ENCODE measurements around the gene PCID2. TPM values are rescaled to one million over a fixed set of nuclear protein-coding genes. Genes with fewer than 3 reads are reported as not detected.

The PCID2 gene
- total RNA-seq, 1 experiment from 2014 or later, result 39.7 TPM

- intact Hi-C loops (cut with micrococcal nuclease; ENCODE audit: unreplicated experiment), result no loop called here
- no peaks in the 10 kb centered on the region for H3K9me3 ChIP-seq (ENCODE audit: control insufficient read depth, insufficient read depth, low read depth, low read length)
- BruUV-seq (replicated peaks), result no TSS peak
- ChIA-PET POLR2A (no interaction called here), CTCF (no interaction called here)
- H3K27me3 ChIP-seq (ENCODE audit: control insufficient read depth, insufficient read depth, low read length), result no peaks in the 10 kb centered on the region
- DNase-seq (ENCODE audit: low read depth, low spot score) (no peak), ATAC-seq (no peak)
- peaks cover 6% of the 10 kb centered on the region for H3K36me3 ChIP-seq (ENCODE audit: control insufficient read depth, insufficient read depth, low read length)
- no peak overlapping the region for H3K4me3 ChIP-seq (ENCODE audit: low read depth in 2 of 2, low read length in 2 of 2)
- H3K27ac ChIP-seq (ENCODE audit: low read length), result no peak overlapping the region
- in situ Hi-C loops (cut with HindIII; ENCODE audit: low pct_unique_long_range_greater_than_20kb, low sequenced_read_pairs), result no loop called here
- TF ChIP-seq CTCF (IDR thresholded peaks at IDR 0.05) (no peak), SIN3A (IDR thresholded peaks at IDR 0.05; ENCODE audit: borderline replicate concordance, insufficient read depth, low read depth, low read length) (no peak), REST (IDR thresholded peaks at IDR 0.05; ENCODE audit: insufficient read depth in 1 of 2, low read depth in 2 of 2, low read length in 1 of 2) (no peak), POLR2AphosphoS5 (IDR thresholded peaks at IDR 0.05; ENCODE audit: low read depth, low read length) (no peak), TCF7L2 (IDR thresholded peaks at IDR 0.05; ENCODE audit: low read depth, low read length) (no peak)
- peaks cover 15% of the 10 kb centered on the region for H3K4me1 ChIP-seq (ENCODE audit: control insufficient read depth, insufficient read depth, low read length)
Measured at GRCh38 chr13:113203507-113204377, 4.7 kb downstream of the PCID2 start.

- ATAC-seq, result no peak
- POLR2A ChIA-PET, result no interaction called here
- in situ Hi-C loops (cut with HindIII; ENCODE audit: low pct_unique_long_range_greater_than_20kb, low sequenced_read_pairs), result no loop called here
- Histone ChIP-seq H3K4me1 (ENCODE audit: control insufficient read depth, insufficient read depth, low read length) (peaks cover 15% of the 10 kb centered on the region), H3K36me3 (ENCODE audit: control insufficient read depth, insufficient read depth, low read length) (peaks cover 3% of the 10 kb centered on the region), H3K27me3 (ENCODE audit: control insufficient read depth, insufficient read depth, low read length) (no peaks in the 10 kb centered on the region), H3K9me3 (ENCODE audit: control insufficient read depth, insufficient read depth, low read depth, low read length) (no peaks in the 10 kb centered on the region), H3K27ac (ENCODE audit: low read length) (no peak overlapping the region), H3K4me3 (ENCODE audit: low read depth in 2 of 2, low read length in 2 of 2) (no peak overlapping the region)
- TF ChIP-seq REST (IDR thresholded peaks at IDR 0.05; ENCODE audit: insufficient read depth in 1 of 2, low read depth in 2 of 2, low read length in 1 of 2) (no peak), CTCF (IDR thresholded peaks at IDR 0.05) (no peak), TCF7L2 (IDR thresholded peaks at IDR 0.05; ENCODE audit: low read depth, low read length) (no peak), SIN3A (IDR thresholded peaks at IDR 0.05; ENCODE audit: borderline replicate concordance, insufficient read depth, low read depth, low read length) (no peak), POLR2AphosphoS5 (IDR thresholded peaks at IDR 0.05; ENCODE audit: low read depth, low read length) (no peak)
- BruUV-seq (replicated peaks), result no TSS peak
- intact Hi-C loops (cut with micrococcal nuclease; ENCODE audit: unreplicated experiment), result no loop called here
- CTCF ChIA-PET, result no interaction called here
- DNase-seq (ENCODE audit: low read depth, low spot score), result no peak
Measured at GRCh38 chr13:113202912-113203311, 5.6 kb downstream of the PCID2 start.
